GM21737 (cell line): ENCODE results near the gene QRFP.
"Not testable (repeated sequence)": the region's sequence is repeated elsewhere in the genome, so short reads cannot be mapped to it uniquely, and the experiment has no call there.

Source experiments
- ATAC-seq: cut with Tn5 transposase; IDR thresholded peaks from one replicate; pipeline ENCODE4 v1.9.1; 2021; ENCODE audit warnings: mild to moderate bottlenecking, moderate library complexity; ENCODE audit not compliant: unreplicated experiment

QRFP gene

DNA sequence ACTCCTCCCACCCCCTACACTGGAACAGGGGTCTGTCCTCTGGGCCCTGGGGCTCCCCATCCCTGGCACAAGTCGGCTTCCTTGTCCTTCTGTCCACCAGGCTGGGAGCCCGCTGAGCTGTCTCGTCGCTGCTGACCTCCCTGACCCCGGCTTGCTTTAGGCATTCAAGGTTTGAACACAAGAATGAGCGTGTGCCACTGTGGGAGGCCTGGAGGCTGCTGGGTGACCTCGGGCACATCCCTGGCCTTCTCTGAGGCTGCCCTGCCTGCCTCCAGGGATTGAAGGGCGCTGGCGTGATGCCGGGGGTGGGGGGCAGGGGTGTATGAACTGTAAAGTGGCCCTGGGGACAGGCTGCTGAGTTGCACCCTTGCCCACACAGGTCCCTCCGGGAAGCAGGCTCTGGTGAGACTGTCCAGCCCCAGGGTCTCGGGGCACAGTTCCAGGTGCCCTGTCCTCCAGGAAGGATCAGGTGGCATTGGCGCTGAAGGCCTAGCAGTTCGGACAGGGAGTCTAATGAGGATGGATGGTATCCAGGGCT is 24.2 kb upstream of the QRFP start:
- ATAC-seq = no peak

DNA sequence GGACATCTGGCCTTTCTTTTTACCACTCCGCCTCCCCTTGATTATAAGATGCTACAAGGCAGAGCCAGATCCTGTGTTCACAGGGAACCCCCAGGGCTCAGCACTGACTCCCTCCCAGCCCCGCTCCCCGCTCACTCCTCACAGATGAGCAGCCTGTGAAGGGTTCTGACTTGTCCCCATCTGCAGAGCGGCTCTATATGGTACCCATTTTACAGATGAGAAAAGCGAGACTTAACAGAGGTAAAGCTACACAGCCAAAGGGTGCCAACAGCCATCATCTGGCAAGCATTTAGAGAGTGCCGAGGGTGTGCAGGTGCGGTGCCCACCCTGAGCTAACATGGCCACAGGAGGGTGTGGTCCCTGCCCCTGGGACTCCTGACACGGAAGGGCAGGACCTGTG is 23.6 kb upstream of the QRFP start:
- ATAC-seq = no peak

DNA sequence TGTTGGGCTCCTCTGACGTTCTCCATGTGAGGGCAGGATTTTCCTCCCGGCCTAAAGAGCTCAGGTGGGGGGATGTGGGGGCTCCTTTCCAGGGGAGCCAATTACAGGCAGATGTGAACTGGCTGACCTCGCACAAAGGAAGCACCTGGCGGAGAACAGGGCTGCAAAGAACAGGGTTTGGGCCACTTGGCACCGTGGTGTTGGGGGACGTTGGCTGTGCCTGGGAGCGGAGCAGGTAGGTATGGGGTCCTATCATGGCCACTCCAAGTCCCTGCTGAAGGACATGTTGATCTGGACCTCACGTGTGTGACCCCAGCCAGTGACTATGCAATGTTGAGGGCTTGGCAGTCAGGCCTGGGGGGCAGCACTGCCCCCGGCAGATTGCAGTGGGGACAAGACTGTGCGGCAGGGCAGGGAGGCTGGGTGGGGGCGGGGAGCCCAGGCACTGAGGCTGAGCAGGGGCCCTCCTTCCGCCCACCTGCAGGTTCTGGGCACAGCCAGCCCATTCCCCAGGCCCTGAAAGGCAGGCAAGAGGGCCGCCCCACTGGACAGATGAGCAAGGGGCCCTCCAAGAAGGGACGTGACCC is 23.0 kb upstream of the QRFP start:
- ATAC-seq = no peak

DNA sequence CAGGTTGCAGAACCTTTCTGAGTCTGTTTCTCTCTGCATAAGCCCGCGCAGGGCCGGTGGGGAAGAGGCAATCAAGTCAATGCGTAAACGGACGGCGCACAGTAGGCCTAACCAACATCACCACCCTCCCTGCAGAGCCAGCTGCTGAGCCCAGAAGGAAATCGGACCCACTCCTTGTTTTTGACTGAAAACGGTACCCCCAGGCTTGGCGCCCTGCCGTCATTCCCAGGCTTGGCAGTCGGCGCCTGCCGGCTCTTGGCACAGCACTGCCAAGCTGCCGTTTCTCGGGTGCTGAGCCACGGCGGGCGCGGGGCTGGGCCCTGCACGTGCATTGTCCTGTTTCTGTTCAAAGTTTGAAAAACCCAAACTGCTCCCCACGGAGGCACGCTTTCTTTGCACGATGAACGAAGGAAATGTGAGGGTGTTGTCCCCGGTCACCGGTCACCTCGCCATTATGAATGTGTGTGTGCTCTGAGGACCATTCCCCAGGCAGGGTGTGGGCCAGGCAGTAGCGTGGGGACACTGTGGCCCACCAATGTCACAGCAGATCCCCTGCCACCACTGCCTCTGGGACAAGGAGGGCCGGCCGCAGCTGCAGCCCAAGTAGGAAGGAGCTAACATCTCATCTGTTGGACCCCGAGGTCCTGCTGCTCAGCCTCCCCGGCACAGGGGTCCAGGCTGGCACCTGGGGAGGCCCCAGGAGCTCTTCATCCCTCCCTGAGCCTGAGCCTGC is 22.4 kb upstream of the QRFP start:
- ATAC-seq = no peak

DNA sequence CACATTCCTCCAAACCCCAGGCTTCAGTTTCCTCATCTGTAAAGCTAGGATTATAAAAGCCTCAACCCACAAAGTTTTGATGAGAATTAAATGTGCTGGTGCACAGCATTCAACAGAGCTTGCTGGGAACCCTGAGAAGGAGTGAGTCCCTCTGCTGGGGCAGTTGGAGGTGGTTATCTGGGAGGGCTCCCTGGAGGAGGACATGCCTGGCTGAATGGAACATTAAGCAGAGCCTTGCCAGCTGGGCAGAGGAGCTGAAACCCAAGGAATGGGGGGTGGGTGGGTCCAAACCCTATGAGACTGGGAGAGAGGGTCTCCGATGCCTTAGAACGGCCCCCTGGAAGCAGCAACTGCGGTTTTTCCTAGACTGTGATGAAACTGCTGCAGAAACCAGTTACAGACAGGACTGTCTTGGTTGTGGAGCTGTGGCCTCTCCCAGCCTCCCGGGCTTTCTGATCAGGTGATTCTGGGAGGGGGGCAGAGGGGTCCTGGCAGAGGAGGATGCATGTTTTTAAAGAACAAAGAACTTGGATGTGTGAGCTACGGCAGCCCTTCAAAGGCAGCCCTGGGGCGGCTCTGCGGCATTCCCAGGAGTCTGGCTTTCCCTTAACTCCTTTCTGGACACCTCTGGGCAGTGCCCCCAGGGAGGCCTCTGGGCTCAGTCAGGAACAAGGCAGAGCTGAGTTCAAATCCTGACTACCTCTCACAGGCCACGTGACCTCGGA is 21.7 kb upstream of the QRFP start:
- ATAC-seq = no peak

DNA sequence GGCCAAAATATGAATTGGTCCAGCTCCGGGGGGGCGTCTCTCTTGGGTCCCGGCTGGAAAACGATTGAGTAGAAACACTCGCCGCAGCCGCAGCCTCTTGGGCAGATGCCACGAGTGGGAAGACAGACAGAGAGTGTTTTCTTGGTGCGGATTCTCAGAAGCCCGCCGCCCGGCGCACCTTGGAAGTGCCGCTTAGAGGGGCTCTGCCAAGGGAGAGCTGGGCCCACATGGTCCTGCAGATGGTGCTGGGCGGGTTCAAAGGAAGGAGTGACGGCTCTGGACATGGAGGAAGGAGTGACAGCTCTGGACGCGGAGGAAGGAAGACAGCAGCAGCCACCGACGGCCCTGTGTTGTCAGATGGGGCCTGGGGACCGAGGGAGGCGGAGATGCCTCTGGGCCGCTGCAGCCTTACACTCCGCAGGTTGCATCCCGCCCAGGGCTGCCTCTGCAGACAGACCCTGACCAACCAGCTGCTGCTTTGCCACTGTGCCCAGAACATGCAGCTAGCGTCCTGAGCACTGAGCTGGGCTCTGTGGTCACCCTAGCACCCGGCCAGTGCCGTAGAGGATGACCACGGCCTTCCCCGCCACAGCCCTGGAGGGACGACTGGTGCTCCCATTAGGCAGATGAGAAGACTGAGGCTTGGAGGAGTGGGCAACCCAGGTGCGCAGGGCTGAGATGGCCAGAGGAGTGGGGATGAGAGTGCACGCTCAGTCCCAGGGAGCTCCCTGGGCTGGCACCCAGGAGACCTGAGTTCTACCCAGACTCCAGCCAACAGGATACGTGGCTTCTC is 20.8 kb upstream of the QRFP start:
- ATAC-seq = no peak

DNA sequence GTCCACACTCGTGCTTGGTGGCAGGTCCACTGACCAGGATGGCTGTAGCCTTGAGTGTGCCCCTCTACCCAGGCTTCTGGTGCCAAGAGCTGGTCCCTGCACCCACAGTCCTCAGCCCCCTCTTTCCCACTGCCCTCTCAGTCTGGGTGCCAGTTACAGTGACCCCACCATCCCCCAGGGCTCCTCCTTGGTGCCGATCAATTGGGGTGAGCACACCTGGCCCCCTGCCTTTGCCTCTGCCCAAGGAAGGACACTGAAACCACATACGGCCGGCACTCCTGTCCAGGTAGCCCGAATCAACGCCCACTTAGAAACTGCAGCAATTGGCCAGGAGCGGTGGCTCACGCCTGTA is 18.5 kb upstream of the QRFP start:
- no peak for ATAC-seq

DNA sequence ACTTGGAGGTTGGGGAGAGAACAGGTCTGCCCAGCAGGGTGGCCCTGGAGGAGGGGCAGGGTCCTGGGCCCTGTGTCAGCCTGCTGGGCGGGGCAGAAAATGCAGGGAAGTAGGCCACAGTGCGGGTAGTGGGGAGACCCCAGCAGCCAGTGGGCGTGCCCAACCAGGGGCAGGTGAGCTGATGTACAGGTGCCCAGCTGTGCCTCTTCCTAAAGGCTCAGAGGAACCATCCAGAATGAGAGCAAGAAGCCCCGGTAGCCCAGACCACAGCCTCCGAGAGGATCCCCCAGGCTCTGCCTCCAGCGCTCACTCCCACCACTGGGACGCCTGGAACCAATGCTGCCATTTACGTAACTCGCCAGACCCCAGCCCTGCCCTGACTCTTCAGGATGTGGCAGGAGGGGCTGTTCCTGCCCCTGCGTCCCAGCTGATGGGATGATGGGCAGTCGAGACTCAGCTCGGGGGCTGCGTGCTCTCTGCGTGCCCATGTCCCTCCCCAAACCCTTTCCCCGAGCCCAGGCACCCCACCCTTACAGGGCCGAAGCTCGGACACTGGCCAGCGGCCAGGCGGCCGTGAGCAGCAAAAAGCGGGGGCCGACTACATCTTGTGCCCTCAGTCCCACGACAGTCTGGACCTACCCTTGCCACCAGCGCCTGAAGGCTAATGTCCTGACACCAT is 17.9 kb upstream of the QRFP start:
- no peak for ATAC-seq

DNA sequence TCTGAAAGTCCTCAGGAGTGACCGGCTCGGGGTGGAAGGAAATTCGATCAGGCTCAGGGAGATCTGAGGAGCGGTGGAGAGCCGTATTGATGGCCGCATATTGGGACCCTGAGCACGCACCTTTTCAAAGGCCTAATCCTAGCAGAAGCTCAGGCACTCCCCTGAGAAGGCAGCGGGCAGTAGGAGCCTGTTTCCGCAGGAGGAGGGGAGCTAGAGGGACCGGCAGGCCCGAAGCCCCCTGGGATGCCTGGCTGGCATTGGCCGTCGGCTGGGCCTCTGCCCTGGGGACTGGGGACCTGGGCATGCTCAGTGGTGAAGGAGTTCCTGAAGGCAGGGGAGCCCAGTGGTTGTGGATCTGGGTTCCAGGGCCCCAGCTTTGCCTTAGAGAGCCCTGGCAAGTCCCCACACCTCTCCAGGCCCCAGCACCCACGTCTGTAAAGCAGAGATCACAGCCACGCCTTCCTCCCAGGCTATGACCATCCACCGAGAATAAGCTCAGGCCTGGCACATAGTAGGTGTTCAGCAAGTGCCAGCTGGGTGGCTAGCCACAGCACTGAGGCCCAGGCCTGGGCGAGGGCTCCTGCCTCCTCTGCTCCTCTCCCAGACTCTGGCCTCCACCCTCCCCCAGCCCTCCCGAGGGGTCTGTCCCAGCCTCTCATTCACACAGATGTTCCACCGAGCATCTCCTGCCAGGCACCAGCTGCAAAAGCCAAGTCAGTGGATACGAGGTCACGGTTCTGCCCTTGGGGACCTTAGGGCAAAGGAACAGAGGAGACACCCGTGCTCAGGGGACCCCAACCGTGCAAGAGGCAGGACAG is 17.2 kb upstream of the QRFP start:
- no peak for ATAC-seq

DNA sequence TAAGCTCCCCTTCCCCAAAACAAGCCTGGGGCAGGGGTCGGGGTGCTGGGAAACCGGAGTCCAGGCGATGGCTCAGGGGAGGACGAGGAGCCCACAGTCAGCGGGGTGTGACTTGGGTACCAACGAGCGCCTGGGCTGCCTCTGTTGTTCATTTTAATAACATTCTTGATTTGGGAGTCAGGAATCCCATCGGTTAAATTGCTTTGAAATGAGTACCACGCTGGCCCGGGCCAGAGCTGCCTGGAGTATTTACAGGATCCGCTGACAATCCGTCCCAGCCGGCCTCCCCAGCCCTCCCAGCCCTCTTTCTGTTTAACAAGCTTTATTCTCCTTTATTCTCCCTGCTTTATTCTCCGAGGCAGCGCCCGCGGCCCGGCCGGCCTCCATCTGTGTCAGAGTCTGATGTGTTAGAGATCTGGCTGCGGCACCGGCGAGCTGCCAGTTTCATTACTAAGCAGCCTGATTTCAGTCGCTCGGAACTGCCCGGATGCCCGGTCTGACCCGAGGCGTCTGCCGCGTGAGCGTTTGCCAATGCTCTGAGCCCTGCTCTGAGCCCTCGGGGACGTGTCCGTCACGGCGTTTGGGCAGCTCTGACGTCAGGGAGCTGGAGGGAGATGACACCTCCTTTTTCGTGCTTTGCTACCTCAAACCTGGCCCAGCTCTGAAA is 16.5 kb upstream of the QRFP start:
- no peak for ATAC-seq

DNA sequence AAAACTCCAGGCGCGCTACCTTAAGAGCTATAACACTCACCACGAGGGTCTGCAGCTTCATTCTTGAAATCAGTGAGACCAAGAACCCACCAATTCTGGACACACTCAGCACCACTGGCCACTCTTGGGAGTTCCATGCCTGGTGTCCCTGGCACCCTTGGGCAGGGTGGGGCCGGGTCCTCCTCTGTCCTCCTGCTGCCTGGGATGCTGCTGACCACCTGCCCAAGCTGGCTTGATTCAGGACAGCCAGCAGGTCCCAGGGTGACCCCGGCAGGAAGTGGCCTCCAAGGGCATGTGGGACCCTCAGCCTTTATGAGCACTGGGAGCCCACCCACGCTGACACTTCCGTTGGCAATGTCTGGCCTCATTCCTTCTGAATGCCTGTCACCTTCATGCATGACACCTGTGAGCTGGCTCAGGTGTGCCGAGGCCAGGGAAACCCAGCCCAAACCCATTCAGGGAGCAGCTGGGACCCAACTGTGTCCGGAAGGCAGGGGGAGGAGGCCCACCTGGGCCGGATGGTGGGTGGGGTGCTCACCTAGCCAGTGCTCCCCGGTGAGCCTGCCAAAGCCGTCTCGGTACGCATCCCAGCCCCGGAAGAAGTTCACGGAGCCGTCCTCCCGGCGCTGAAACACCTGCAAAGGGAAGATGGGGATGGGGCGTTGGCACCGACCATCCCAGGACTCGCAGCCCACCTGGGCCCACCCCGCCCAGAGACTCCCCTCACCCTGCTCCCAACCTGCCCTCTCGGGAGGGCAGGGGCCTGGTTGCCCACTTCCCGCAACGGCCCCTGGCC is 14.8 kb upstream of the QRFP start:
- ATAC-seq = no peak

DNA sequence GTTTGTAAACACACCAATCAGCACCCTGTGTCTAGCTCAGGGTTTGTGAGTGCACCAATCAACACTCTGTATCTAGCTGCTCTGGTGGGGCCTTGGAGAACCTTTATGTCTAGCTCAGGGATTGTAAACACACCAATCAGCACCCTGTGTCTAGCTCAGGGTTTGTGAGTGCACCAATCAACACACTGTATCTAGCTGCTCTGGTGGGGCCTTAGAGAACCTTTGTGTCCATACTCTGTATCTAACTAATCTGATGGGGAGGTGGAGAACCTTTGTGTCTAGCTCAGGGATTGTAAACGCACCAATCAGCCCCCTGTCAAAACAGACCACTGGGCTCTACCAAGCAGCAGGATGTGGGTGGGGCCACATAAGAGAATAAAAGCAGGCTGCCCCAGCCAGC is 14.1 kb upstream of the QRFP start:
- not testable (repeated sequence) for ATAC-seq

DNA sequence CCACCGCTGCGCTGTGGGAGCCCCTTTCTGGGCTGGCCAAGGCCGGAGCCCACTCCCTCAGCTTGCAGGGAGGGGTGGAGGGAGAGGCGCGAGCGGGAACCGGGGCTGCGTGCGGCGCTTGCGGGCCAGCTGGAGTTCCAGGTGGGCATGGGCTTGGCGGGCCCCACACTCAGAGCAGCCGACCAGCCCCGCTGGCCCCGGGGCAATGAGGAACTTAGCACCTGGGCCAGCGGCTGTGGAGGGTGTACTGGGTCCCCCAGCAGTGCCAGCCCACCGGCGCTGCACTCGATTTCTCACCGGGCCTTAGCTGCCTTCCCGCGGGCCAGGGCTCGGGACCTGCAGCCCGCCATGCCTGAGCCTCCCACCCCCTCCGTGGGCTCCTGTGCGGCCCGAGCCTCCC is 13.4 kb upstream of the QRFP start:
- ATAC-seq = not testable (repeated sequence)

DNA sequence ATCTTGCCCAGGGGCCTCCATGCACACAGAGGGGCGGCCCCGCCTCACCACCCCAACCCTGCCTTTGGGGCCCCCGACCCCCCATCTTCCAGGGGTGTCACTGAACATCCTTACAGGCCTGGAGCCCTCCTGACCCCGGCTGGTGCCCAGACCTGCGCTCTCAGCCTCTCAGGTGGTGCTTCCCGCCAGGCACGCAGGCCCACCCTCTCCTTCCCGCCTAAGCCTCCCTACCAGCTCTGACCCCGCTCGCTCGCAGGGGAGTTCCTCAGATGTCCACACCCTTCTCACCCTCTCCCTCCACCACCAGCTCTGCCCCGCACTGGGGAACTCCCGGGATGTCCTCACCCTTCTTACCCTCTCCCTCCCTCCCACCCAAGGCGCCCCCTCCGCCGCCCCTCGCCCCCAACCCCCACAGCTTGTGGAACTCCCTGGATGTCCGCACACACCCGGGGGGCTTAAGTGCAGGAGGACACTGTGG is 12.3 kb upstream of the QRFP start:
- ATAC-seq = no peak

DNA sequence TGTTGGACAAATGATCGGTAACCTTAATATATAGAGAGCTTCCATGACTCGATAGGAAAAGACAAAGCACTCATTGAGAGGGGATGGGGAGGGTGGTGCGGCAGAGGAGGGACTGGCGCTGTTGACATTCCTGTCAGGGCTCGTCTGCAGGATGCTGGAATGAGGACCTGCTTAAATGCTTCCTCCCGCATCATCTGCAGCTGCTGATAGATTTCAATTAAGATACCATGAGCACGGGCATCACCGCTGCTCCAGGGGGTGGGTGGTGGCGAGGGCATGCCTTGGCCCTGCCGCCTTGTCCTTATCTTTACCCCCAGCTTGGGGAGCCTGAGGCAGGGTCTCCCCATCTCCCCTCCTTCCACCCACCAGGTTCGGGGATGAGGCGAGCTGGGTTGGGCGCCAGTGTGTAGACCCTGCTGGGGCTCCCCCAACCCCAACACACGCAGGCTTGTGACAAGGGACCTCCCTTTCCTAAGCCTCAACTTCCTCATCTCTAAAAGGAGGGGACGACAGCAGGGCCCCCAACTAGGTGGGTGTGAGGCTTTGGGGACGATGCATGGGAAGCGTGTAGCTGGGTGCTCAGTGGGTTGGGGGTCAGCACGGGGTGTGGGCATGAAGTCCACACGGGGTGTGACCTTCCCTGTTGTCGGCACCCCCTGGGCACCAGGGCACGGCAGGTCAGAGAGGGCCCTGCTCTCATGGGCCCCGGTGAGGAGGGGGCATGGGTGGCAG is 11.7 kb upstream of the QRFP start:
- ATAC-seq = no peak

DNA sequence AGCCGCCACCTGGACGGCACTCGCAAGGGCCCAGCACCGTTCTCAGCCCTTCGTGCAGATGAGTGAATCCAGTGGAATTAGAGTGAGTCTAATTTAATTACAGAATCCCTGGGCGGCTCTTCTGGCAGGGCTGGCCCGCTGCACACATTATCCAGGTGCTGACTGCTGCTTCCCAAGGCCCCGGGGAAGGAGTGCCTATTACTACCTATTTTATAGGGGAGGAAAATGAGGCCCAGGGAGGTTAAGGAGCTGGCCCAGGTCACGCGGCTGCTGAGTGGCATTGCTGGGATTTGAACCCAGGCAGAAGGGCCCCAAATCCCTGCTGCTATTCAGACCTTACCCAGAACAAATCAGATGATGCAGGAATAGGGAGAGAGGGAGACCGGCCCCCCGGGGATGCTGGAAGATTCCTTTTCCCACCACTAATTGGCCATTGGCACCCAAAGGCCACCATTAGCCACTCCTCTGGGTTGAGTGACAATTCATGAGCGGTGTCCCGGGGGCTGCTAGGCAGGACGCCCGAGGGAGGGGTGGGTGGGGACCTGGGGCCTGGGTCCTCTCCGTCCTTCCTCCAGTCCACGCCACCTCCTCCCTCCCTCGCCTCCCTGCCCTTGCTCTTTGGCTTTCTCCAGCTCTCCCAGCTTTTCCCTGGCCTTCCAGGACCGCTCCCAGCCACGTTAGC is 10.3 kb upstream of the QRFP start:
- no peak for ATAC-seq
